ENCODE data around the gene SMURF2.

DNA sequence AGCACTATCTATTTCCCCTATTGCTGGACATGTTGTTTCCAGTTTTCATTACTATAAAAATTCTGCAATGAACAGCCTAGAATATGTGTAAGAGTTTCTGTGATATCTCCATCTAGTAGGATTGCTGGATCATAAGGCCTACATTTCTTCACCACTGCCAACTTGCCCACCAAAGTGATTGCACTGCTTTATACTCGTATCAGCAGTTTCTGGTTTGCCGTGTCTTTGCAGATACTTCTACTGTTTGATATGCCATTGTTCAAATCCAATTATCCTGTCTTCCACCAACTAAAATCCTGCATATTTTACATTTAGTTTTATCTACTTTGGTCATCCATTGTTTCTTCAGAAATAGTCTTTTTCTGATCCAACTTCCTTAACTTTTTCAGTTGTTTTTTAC, 134.2 kb downstream of the SMURF2 start:
- TF ChIP-seq, protein P1, sequence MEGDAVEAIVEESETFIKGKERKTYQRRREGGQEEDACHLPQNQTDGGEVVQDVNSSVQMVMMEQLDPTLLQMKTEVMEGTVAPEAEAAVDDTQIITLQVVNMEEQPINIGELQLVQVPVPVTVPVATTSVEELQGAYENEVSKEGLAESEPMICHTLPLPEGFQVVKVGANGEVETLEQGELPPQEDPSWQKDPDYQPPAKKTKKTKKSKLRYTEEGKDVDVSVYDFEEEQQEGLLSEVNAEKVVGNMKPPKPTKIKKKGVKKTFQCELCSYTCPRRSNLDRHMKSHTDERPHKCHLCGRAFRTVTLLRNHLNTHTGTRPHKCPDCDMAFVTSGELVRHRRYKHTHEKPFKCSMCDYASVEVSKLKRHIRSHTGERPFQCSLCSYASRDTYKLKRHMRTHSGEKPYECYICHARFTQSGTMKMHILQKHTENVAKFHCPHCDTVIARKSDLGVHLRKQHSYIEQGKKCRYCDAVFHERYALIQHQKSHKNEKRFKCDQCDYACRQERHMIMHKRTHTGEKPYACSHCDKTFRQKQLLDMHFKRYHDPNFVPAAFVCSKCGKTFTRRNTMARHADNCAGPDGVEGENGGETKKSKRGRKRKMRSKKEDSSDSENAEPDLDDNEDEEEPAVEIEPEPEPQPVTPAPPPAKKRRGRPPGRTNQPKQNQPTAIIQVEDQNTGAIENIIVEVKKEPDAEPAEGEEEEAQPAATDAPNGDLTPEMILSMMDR (IDR thresholded peaks at IDR 0.05 in 2 of 3, conservative IDR thresholded peaks at IDR 0.05 in 1 of 3; ENCODE audit: borderline replicate concordance in 1 of 3, insufficient read depth in 1 of 3, low read depth in 2 of 3, low read length in 2 of 3) = no peak
- TF ChIP-seq EZH2 (IDR thresholded peaks at IDR 0.05) (no peak), POLR2A (IDR thresholded peaks at IDR 0.05; ENCODE audit: borderline replicate concordance, extremely low read depth, insufficient read depth, insufficient read length) (no peak), YY1 (IDR thresholded peaks at IDR 0.05; ENCODE audit: extremely low read depth, insufficient replicate concordance, low read depth, low read length) (no peak), RAD21 (IDR thresholded peaks at IDR 0.05; ENCODE audit: low read depth) (no peak)

All from HCT116 (cell line).